HG02588 (cell line): ENCODE results near the gene TEX261.

Experiments used
- ATAC-seq: cut with Tn5 transposase; IDR thresholded peaks from one replicate; pipeline ENCODE4 v1.9.1; 2021; ENCODE audit warnings: mild to moderate bottlenecking, moderate library complexity; ENCODE audit not compliant: unreplicated experiment

TEX261 gene

DNA sequence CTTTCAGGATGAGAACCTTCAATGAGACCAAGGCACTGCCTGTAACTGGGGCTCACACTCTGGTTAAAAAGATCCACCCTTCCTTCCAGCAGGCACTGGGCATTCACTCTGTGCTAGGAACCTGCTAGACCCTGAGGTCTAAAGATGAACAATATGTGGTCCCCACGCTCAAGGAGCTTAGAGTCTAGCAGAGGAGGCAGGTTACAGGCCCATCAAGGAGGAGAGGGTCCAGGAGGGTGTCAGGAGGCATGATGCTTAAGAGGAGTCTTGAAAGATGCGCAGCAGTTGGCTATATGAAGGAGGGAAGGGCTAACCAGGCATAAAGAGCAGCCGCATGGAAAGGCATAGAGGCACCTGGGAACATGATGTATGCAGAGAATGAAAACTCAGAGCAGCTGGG, 11.7 kb downstream of the TEX261 start:
- ATAC-seq, result no peak

DNA sequence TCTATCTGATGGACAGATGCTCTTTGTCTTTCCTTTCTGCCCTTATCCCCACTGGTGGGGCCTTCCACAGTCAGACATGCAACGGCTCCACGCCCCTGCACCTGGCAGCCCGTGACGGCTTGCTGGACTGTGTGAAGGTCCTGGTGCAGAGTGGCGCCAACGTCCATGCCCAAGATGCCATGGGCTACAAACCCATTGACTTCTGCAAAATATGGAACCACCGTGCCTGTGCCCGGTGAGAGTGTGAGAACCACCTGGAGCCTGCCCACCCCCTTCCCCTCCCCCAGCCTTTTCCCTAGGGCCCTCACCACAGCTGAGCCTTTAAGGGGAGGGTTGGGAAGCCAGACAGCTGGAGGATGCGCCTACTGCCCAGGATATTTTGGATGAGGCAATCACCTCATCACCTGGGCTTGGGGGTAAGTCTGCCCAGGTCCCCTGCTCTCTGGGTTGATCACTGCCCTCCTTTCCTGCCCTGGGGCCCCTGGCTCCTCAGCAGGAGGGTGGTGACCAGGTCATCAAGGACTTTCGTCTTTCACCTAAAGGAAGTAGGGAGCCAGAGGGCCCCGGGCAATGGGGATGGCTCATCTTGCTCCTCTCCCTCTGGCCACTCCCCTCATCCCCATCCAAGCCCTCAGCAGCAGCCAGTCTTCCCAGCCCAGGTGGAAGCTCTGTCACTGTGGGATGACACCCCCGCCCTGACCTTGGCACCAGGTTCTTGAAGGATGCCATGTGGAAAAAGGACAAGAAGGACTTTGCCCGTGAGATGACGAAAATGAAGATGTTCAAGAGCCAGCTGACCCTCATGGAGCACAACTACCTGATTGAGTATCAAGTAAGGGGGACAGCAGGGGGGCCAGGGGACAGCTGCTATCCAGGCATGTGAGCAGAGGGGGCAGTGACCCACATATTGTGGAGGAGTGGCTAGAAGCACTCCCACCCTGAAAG, 12.5 kb downstream of the TEX261 start:
- ATAC-seq, result no peak

DNA sequence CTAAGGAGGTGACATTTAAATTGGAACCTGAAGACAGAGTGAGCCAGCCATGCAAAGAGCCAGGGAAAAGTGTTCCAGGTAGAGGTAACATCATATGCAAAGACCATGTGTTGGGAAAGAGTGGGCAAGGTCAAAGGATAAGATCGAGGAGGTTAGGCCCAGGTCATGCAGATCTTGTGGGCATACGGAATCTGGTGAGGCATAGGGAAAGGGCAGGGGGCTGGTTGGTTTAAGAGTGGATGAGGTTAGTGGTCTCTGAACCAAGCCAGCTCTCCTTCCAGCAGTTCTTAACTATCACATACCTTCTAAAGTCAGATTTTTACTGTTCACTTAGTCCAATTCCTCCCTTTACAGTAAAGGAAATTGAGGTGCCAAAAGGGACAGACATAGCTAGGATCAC, 13.3 kb downstream of the TEX261 start:
- no peak for ATAC-seq

DNA sequence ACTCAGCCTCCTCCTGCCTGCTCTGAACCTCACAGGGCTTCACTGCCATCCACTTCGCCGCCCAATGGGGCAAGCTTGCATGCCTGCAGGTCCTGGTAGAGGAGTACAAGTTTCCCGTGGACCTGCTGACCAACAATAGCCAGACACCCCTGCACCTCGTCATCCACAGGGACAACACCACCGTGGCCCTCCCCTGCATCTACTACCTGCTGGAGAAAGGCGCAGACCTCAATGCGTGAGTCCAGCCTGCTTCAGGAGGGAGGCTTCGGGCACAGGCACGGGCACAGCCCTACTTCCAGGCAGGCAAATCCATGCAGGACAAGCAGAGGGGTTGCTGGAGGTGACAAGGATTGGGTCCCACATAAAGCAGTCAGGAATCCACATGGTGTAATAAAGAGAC, 15.0 kb downstream of the TEX261 start:
- ATAC-seq, result no peak

DNA sequence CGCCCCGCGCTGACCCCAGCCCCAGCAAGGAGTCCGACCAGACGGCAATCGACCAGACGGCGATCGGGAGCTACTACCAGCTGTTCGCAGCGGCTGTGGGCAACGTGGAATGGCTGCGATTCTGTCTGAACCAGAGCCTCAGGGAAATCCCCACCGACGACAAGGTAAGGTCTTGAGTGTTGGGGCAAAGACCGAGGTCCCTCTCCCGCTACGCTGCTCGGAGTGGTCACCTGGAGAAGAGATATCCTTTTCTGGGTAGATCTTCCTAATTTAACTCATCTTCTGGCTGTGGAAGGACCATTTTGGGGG, 15.5 kb downstream of the TEX261 start:
- ATAC-seq, result no peak

DNA sequence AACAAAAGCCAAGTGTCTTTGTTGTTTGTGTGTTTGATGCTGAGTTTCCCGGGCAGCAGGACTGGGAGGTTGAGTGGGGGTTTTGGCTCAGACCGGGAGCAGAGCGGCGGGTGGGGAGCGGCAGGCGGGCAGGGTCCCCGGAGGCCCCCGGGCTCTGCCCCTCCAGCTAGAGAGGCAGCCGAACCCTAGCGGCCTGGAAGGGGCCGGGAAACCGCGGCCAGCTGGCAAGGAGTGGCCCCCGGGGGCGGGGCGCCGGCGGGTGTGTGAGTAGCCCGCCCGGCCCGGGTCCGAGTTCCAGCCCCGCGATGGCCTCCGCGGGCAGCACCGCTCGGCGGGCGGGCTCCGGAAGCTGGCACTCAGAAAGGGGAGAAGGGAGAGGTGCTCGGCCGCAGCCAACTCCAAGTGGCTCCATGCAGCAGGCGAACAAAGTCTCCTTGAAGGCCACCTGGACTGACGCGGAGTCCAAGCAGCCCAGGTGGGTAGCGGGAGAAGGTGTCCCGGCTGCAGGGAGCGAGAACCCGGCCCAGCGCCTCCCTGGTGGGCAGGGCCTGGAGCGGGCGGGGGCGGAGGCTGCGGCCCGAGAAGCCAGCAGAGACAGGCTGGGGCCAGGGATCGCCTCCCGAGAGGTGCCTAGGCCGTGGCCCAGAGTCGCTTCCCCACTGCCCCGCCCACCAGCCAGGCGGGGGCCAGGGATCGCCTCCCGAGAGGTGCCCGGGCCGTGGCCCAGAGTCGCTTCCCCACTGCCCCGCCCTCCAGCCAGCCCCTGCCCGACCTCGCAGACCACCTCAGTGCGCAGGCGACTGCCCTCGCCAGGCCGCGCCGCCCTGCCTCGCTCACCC, 16.1 kb downstream of the TEX261 start, which contains the start of gene ANKRD53:
Gene ANKRD53, plus strand, starts transcription at position 290 of the 839 bp plus-strand sequence. Its CDS starts 16 bp downstream, at position 306.
- ATAC-seq, result no peak

DNA sequence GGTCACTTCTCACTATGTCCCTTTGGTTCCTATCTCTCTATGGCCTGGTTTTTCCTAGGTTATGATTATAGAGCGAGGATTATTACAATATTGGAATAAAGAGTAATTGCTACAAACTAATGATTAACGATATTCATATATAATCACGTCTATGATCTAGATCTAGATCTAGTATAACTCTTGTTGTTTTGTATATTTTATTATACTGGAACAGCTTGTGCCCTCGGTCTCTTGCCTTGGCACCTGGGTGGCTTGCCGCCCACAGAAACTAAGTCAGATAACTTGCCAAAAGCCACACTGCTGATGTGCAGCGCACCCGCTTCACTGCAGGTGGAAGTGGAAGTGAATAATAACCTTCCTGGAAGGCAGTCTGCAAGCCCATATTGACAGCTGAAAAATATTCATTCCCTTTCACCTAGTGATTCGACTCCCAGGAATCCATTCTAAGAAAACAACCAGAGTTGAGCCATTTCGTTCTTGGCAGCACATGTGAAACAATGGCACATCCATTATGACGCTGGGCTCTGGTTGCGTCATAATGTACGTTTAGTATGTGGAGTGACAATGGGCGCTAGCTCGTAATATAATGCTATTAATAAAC, 17.0 kb downstream of the TEX261 start:
- no peak for ATAC-seq

DNA sequence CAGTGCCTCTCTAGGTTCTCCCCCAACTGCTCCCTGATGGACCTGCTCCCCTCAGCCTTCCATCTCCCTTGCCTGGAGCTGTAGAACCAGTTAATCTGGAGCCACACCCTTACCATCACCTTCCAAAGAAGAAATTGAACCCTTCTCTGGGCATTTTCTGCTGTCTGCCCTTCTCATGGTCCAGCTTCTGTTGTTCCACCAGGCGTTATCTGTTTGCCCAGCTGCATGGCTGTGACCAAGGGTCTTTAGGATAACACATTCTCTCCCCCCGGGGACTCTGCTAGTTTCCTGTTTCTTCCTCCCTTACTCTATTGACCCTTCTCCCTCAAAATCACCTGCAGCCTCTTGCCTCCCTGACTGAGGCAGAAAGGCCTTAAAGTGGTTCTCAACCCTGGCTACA, 19.4 kb downstream of the TEX261 start:
- ATAC-seq, result no peak

DNA sequence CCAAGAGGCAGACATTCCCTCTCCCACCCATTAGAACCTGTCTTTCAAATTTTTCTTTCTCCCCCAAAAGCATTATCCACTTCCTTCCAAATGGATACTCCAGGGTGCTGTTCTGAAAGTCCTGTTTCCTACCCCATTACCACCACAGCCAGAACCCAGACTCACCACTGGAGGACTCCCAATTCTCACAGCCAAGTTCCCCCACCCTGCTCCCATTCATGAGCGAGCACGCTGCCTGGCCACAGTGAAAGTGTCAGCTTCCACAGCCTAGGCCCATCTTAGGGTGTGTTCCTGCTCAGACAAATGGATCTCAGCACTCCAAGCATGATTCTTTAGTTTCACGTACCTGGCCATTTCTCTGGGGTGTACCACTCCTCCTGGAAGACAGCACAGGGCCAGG, 20.1 kb downstream of the TEX261 start:
- no peak for ATAC-seq

DNA sequence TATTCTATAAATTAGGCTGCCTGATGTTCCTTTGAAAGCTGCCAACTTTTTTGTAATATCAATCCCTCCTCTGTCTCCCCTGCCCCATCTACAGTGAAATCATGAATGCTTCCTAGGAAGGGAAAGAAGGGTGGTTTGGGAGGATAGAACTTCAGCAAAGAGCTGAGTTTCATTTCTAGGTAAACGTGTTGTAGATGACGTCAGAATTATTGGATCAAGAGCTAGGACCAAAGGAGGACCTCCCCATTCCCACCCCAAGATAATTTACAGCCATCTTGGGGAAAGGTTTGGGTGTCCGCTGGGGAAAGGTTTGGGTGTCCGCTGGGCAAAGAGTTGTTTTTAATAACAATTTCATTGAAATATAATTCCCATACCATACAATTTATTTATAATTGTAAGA, 27.5 kb downstream of the TEX261 start:
- no peak for ATAC-seq

DNA sequence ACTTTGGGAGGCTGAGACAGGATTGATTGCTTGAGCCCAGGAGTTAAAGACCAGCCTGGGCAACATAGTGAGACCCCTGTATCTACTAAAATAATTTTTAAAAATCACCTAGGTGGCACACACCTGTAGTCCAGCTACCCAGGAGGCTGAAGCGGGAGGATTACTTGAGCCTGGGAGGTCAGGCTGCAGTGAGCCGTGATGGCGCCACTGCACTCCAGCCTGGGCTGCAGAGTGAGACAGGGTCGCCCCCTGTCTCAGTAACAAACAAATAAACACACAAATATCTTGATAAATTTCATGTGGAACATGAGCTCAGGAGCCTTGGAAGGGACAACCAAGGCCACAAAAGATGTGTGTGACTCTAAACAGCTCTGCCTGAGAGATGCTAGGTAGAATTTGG, 28.0 kb downstream of the TEX261 start:
- ATAC-seq, result no peak

DNA sequence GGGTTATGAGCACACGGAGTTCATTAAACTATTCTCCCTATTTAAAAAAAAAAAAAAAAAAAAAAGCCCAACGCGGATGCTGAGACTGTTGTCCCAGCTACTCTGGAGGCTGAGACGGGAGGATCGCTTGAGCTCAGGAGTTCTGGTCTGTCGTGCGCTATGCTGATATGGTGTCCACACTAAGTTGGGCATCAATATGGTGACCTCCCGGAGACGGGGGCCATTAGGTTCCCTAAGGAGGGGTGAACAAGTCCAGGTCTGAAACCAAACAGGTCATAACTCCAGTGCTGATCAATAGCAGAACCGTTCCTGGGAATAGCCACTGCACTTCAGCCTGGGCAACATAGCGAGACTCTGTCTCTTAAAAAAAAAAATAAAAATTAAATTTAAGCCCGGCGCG, 29.2 kb downstream of the TEX261 start:
- ATAC-seq, result no peak

DNA sequence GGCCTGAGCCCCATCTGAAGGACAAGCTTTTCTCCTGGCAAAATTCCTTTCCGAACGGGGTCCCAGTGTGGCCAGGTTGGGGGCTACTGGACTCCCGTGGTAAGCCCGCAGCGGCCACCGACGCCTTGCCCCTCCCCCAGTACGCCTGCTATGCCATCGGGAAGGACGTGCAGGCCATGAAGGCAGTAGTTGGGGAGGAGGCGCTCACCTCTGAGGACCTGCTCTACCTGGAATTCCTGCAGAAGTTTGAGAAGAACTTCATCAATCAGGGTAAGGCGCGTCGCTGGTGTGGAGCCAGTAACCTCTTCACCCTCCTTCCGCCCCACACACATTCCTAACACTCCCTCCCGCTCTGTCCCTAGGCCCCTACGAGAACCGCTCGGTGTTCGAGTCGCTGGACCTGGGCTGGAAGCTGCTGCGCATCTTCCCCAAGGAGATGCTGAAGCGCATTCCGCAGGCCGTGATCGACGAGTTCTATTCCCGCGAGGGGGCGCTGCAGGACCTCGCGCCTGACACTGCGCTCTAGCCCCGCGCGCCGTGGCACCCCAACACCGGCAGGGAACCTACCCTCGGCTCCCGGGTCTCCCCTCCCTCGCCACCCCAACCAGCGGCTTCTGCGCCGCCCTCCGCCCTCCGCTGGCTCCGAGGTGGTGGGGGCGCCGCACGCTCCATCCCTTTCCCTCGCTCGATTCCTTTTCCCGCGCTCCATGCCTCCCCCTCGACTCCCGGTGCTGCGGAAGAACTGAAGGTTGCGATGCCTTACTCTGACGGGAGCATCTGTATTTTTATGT, 29.9 kb downstream of the TEX261 start:
- ATAC-seq, result peak; percentile 75

DNA sequence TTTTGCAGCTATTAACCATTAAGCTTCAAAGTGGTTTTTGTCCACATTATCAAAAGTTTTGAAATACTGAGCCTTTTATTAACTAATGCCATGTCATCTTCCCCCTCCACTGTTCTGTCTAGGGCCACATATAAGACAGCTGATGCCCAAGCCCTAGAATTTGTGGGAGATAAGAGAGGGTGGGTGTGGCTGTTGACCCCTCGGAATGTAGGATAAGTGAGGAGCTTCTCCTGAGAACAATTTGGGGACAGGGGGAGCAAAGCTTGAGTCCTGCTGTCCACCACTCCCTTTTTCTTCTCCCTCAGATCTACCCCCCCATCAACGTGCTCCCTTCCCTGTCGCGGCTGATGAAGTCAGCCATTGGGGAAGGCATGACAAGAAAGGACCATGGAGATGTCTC, 30.5 kb downstream of the TEX261 start:
- no peak for ATAC-seq

DNA sequence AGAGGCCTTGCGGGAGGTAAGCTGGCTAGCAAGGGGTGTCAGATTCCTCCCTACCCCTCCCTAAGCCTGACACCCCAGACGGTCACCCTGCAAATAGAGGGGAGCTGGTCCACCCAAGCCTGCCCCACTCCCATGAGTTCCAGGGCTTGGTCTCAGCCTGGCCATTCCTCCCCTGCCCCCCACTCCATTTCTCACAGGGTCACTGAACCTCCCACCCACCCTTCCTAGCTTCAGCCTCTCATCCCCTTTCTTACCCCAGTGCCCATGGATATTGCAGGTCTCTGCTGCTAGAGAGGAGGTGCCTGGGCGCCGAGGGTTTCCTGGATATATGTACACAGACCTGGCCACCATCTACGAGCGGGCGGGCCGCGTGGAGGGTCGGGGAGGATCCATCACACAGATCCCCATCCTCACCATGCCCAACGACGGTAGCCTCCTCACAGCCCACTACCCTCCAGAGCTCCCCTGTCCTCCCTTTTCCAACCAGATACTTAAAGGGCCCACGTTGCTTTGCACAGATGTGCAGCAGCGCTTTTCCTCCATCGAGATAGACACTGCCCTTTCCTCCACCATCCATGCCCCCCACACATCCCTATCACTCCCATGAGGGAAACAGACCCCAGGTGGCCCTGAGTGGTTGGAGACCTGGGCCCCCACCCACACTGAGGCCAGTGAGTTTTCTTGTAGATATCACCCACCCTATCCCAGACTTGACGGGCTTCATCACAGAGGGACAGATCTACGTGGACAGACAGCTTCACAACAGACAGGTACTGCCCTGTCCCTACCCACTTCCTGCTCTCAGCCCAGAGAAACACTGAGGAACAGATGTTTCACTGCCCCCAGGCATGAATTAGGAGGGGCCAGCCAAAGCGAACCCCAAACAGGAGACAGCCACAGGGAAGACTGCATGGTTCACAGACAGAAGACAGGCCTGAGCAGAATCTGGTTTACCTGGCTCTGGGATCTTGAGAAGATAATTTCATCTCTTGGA, 31.5 kb downstream of the TEX261 start:
- ATAC-seq, result no peak

DNA sequence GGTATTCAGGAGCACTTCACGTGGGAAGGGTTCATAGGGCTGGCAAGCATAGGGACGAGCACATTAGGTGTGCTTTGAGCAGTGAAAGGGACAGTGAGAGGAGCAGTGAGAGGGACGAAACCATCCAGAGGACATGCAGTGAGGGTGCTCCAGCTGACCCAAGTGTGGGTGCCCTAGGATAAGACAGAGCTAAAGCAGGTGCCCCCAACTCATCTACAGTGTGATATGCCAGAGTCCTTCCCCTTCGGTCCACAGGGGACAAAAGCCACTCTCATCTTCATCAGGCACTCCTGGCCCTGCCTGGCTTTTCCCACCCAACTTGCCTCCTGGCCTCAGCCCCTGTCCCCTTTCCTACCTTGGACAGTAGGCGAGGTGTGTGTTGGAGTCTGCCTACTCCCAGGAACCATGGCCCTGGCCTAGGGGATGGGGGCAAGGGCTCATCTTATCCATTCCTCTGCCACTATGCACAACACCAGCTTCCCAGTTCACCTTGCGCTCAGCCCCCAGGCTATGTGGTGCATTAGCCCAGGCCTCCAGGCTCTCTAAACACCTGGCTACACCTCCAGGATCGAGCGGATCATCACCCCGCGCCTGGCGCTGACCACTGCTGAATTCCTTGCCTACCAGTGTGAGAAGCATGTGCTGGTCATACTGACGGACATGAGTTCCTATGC, 32.3 kb downstream of the TEX261 start:
- ATAC-seq, result no peak

DNA sequence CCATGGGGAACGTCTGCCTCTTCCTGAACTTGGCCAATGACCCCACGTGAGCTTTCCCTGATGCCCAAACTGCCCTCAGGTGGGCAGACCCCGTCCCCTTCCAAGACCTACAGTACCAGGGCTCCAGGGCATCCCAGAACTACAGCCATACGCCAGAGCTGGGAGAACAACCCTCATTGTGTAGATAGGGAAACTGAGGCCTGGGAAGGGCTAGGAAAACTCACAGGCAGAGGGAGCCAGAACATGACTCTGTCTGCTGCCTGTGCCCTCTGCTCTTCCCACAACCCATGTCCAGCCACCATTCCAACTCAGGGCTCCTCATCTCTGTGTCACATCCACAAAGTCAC, 33.1 kb downstream of the TEX261 start:
- ATAC-seq, result no peak

DNA sequence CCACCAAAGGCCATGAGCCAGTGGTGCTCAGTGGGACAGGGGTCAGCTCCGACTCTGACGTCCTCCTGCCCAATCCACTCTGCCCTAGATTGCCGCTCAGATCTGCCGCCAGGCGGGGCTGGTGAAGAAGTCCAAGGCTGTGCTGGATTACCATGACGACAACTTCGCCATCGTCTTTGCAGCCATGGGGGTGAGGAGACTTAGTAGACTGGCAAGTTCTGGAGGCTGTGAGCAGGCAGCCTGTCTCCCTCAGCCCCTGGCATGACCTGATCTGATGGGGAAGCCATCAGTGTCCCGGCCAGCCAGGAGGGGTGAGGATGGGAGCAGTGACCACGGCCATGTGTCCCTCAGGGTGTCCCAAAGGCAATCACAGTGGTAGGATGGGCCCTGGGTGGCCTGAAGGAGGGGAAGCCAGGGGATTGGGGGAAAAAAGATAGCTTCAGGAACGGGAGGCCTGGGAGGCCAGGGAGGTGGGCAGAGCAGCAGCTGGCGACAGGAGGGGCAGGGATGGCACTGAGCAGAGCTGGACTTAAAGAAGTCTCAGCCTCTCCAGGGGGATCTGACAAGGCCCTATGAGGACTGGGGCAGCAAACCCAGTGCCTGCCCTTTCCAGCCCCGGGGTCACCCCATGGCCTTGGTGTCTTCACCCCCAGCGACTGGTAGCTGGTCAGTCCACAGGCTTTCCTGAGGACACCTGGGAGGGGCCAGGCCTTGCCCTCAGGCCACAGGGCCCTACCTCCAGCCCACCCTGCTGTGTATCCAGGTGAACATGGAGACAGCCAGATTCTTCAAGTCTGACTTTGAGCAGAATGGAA, 33.6 kb downstream of the TEX261 start:
- no peak for ATAC-seq
